ENCODE measurements around the gene MTREX. TPM values are rescaled to one million over a fixed set of nuclear protein-coding genes. Genes with fewer than 3 reads are reported as not detected.
A peak's percentile ranks its signal among the peaks of the same experiment; 100 is the strongest.

Gene MTREX
- total and polyA plus RNA-seq, 2 of the 8 experiments (the other 6 are each of a cell fraction or from before 2014, with no cell fraction given) = 16.0 to 130 TPM

DNA sequence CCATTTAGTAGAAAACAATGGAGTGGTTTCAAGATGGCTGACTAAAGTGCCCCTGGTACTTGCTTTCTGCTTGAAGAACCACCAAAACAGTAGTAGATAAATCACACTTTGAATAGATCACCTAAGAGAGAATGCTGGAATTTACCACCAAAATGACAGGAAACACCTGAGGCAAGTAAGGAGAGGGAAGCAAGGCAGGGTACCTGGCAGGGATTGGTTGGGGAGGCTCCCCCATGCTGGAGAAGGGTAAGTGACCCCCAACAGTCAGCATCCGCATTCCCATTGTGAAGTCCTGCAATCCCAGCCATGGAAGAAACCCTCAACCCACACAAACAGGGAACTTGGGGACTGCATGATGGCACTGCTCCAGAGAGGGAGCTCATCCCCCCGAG, 121.4 kb downstream of the MTREX start:
- no peak overlapping the region for H4K8ac ChIP-seq (ENCODE audit: extremely low read depth, insufficient read depth, low read length)
- H3K14ac ChIP-seq (ENCODE audit: insufficient read length) = no peak overlapping the region
- POLR2A ChIA-PET (ENCODE audit: partially characterized antibody) = no interaction called here
- no peak overlapping the region for H3K56ac ChIP-seq (replicated peaks; ENCODE audit: insufficient read length, low read depth, low read length)
- H3K27ac ChIP-seq (ENCODE audit: low read depth, low read length) = no peak overlapping the region
- H2AK5ac ChIP-seq (ENCODE audit: low read depth, low read length) = no peak overlapping the region
- H3K9me3 ChIP-seq (ENCODE audit: insufficient read depth in 2 of 2, low read depth in 1 of 2, low read length in 1 of 2) = peaks cover 6 to 13% of the 10 kb centered on the region in 2 experiments; a peak in 3 of 4 replicates
- no peak overlapping the region for H3K23ac ChIP-seq (ENCODE audit: insufficient read length)
- peaks cover 7% of the 10 kb centered on the region for H3K79me1 ChIP-seq (ENCODE audit: low read depth, low read length)
- no peak overlapping the region for H2BK15ac ChIP-seq (ENCODE audit: low read length)
- no peaks in the 10 kb centered on the region for H3K23me2 ChIP-seq (ENCODE audit: low read depth, low read length)
- H4K20me1 ChIP-seq (replicated peaks in 1 of 2; ENCODE audit: control insufficient read depth in 1 of 2, insufficient read depth in 2 of 2, low read length in 2 of 2) = no peaks in the 10 kb centered on the region
- H4K5ac ChIP-seq (ENCODE audit: insufficient read length, low read depth, low read length) = no peak overlapping the region
- peaks cover 0 to 72% (median 37%) of the 10 kb centered on the region in 4 experiments for H3K36me3 ChIP-seq (ENCODE audit: control insufficient read depth in 2 of 4, insufficient read depth in 4 of 4, low read length in 3 of 4)
- DNase-seq (ENCODE audit: low read depth in 1 of 2, low spot score in 2 of 2) (no peak), FAIRE-seq (no peak)
- no peaks in the 10 kb centered on the region for H3K27me3 ChIP-seq (replicated peaks in 1 of 4; ENCODE audit: control insufficient read depth in 3 of 4, extremely low read depth in 1 of 4, insufficient read depth in 3 of 4, low read length in 3 of 4)
- H2AFZ ChIP-seq (ENCODE audit: low read length) = no peak overlapping the region
- H3K9ac ChIP-seq (replicated peaks in 1 of 4; ENCODE audit: extremely low read depth in 1 of 4, low read depth in 3 of 4, low read length in 3 of 4) = no peak overlapping the region
- CTCF ChIA-PET (ENCODE audit: partially characterized antibody) = interaction anchor here (0.6 to 4.0 kb wide), 5 partner anchors 10 to 339 kb away, joined by 3 to 14 read pairs (median 3); no protein-coding TSS in a partner anchor
- H3K4me3 ChIP-seq (ENCODE audit: extremely low read depth in 1 of 4, insufficient read depth in 2 of 4, low read depth in 3 of 4, low read length in 4 of 4) = no peak overlapping the region
- H3K18ac ChIP-seq (ENCODE audit: extremely low read depth, low read length) = no peak overlapping the region
- no peak overlapping the region for H2BK12ac ChIP-seq (ENCODE audit: low read depth, low read length)
- no peak overlapping the region for H3K4me2 ChIP-seq (ENCODE audit: insufficient read depth in 1 of 2, low read depth in 2 of 2, low read length in 2 of 2)
- no peak overlapping the region for H3K4ac ChIP-seq (replicated peaks; ENCODE audit: insufficient read length, low read depth, low read length)
- no peak overlapping the region for H4K91ac ChIP-seq (replicated peaks; ENCODE audit: insufficient read length, low read length)
- 54% methylated on average over 2 of the region's 2 CpGs; no CpG with 5 or more reads in 1 of the 2 experiments for WGBS, 2 experiments (ENCODE audit: extremely low coverage in 1 of 2, insufficient coverage in 1 of 2, insufficient read length in 1 of 2, insufficient replicate concordance in 2 of 2, low coverage in 1 of 2, low lambda C conversion rate in 2 of 2, missing lambda C conversion rate in 1 of 2)
- no peak overlapping the region for H2BK20ac ChIP-seq (ENCODE audit: low read length)
- H3K79me2 ChIP-seq (ENCODE audit: control insufficient read depth in 1 of 2, insufficient read depth in 2 of 2, low read length in 2 of 2) = peaks cover 0 to 19% of the 10 kb centered on the region in 2 experiments; a peak in 2 of 4 replicates
- TF ChIP-seq POLR2A (IDR thresholded peaks at IDR 0.05; ENCODE audit: control extremely low read depth in 1 of 2, low read depth in 2 of 2, low read length in 2 of 2) (peak in 1 of 2 experiments; percentile 10; a peak in 1 of 3 replicates), CHD2 (IDR thresholded peaks at IDR 0.05; ENCODE audit: low read length) (no peak)
- TF ChIP-seq, protein P1, sequence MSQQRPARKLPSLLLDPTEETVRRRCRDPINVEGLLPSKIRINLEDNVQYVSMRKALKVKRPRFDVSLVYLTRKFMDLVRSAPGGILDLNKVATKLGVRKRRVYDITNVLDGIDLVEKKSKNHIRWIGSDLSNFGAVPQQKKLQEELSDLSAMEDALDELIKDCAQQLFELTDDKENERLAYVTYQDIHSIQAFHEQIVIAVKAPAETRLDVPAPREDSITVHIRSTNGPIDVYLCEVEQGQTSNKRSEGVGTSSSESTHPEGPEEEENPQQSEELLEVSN (IDR thresholded peaks at IDR 0.05) = peak; percentile 54; the same call in 1 of the 2 replicates
- H2BK120ac ChIP-seq (replicated peaks; ENCODE audit: low read depth, low read length) = no peak overlapping the region
- no peak overlapping the region for H2BK5ac ChIP-seq (ENCODE audit: low read depth, low read length)
- no peaks in the 10 kb centered on the region; a peak in 1 of 7 replicates for H3K4me1 ChIP-seq (replicated peaks in 1 of 4; ENCODE audit: control insufficient read depth in 3 of 4, insufficient read depth in 4 of 4, low read length in 3 of 4)
